GM23248 (cell line): Measurements from ENCODE around the gene SPSB4.

Experiments
- EZH2 ChIP-seq: fragments of 200-600 bp; sonication (generic); IDR thresholded peaks from 2 replicates; pipeline ENCODE4 v1.6.1; 2018; ENCODE audit warnings: antibody characterized with exemption, mild to moderate bottlenecking; ENCODE audit not compliant: insufficient read depth, poor library complexity, severe bottlenecking
- EZH2phosphoT487 ChIP-seq: fragments of 200-600 bp; sonication (generic); IDR thresholded peaks from 2 replicates; pipeline ENCODE4 v1.6.1; 2018; ENCODE audit warnings: antibody characterized with exemption, moderate library complexity, mild to moderate bottlenecking, low read depth; ENCODE audit not compliant: insufficient read depth

DNA sequence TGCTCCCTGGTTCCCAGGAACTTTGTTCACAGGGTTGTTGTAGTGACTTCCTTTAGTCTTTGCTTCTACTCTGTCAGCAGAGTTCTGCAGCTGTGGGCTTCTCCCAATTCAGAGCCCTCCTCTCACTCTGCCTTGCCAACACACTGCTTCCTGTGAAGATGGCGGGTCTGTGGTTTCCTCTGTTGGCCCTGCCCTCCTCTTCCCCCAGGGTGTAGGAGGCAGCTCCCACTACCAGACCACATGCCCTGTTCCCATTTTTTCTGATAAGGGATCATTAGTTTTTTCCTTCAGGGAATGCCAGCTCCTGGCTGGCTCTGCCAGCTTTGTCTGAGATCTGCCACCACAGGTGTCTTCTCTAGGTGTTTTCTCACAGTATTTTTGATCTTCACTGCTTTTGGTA, 12.7 kb downstream of the SPSB4 start:
- TF ChIP-seq EZH2phosphoT487 (no peak), EZH2 (no peak)
